Jurkat, Clone E6-1 (cell line): Measurements from ENCODE around the gene CCM2L. TPM values are rescaled to one million over a fixed set of nuclear protein-coding genes. Genes with fewer than 3 reads are reported as not detected.

ENCODE experiments used
- DNase-seq: peaks from one replicate; pipeline ENCODE4 v3.0.0-alpha.2; 2011; ENCODE audit warnings: low read depth, low spot score
- H3K4me3 ChIP-seq: 2 replicates; pipeline ENCODE4 v1.5.1; 2011; ENCODE audit warnings: mild to moderate bottlenecking, low read length, control low read depth, moderate library complexity
- polyA plus RNA-seq: library from polyadenylated mRNA; unstranded; fragments of >200 nt; gene quantifications from one replicate; pipeline ENCODE4 v1.2.1, GENCODE V29; 2012; ENCODE audit warnings: missing spikeins; ENCODE audit not compliant: insufficient read length, insufficient read depth

The CCM2L gene
- 1.9 TPM for polyA plus RNA-seq

DNA sequence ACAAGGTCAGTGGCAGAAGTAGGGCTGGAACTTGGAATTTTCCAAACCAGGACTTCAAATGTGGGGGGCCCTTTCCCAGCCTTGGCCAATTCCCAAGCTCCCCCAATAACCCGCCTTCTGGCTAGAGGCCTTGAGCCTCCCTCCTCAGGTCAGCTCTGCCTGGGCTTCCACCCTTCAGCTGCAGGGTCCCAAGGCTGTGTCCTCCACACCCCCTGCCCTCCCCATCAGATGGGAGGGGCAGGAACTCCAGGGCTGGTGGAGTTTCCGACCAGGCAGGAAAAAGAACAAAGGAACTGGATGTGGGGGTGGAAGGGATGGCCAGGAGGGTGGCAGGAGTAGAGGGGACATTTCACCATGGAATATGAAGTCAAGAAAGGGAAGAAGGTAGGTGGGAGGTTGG, at the start of gene CCM2L:
Gene CCM2L, plus strand, starts transcription at position 338 of the 400 bp plus-strand sequence. Its CDS starts 17 bp downstream, at position 355.
- no peak within 1 kb of the TSS for H3K4me3 ChIP-seq
- no peak for DNase-seq

DNA sequence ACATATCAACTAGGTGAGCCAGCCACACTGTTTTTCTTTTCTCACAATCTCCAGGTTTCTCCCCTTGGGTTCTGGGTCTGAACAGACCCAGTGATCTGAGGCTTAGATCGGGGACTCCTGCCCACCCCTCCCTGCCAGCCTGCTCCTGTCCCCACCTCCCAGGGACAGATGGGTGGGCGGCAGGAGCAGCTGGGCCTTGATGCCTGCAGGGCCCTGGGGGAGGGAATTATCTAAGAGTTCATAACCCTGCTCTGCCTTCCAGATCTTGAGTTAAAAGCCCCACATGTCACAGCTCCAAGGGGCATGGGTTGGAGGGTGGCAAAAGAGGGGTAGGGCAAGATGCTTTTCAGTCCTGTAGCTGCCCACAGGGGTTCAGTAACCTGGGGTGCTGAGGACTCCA, 47.5 kb upstream of the CCM2L start:
- H3K4me3 ChIP-seq, result no peak overlapping the region
- no peak for DNase-seq

- DNase-seq, result no peak
- H3K4me3 ChIP-seq, result no peak overlapping the region
Observed at GRCh38 chr20:31963889-31964288, 46.3 kb upstream of the CCM2L start.

DNA sequence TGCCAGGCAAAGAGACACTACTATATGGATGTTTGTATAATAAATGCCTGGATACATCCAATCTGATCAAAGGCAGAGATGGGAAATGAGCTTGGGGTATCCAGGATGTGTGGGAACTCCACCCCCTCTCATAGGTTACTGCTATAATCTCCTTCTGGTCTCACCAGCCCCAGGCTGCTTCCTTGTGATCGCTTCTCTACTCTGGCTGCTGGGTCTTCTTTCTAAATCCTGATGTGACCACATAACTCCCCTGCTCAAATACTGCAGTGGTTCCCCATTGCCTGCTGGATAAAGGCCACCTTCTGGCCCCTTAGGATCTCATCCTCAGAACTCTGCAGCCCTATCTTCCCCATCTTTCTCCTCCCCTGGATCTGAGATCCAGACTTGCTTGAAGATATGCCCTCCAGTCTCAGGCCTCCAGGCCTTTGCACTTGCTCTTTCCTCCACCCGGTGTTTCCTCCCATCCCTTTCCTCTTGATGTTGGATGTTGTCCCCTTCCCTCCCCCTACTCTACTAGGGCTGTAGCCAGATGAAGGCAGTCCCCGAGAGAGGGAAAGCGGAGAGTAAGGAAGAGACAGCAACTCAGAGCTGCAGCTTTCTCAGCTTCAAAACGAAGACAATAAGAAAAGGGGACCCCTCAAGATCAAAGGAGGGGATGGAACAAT, 43.1 kb upstream of the CCM2L start:
- no peak for DNase-seq
- H3K4me3 ChIP-seq, result peak overlapping the region; percentile 55

DNA sequence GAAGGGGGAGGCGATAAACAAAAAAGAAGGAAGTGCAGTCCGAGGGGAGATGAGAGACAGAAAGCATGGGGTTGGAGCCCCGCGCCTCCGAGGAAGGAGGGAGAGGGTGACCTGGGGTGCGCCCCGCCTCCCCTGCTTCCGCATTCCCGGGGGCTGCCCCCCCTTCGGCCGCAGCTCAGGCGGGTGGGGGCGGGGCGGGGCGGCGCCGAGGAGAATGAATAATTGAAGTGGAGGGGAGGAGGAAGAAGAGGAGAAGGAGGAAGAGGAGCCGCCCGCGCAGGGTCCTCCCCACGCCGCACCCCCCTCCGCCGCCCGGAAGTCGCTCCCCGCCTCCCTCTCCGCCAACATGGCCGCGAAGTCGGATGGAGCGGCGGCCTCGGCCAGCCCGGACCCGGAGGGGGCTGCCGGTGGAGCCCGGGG, 42.4 kb upstream of the CCM2L start, which contains the start of gene XKR7:
Gene XKR7, plus strand, starts transcription at position 322 of the 420 bp plus-strand sequence. Its CDS starts 25 bp downstream, at position 347.
- DNase-seq, result peak; percentile 44
- H3K4me3 ChIP-seq, result peak within 1 kb of the TSS; percentile 55

DNA sequence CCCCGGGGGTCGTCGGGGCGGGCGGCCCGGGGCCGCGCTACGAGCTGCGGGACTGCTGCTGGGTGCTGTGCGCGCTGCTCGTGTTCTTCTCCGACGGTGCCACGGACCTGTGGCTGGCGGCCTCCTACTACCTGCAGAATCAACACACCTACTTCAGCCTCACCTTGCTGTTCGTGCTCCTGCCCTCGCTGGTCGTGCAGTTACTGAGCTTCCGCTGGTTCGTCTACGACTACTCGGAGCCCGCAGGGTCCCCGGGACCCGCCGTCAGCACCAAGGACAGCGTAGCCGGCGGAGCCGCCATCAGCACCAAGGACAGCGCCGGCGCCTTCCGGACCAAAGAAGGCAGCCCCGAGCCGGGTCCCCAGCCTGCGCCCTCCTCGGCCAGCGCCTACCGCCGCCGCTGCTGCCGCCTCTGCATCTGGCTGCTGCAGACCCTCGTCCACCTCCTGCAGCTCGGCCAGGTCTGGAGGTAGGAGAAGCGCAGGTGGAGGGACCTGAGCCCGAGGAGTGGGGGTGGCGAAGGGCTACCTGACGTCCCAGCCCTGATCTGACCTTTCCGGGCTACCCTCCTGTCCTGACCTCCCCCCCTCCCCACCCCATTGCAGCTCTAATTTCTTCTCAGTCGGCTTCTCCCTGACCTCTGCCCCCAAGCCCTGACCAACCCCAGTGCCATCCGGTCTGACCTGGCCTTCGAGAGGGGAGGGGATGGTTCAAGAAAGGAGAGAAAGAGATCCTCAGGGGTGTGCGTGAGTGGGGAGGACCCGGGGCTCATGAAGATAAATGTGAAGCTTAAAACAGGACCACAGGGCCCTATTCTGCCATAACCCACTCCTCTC, 41.7 kb upstream of the CCM2L start:
- peak overlapping the region; percentile 55 for H3K4me3 ChIP-seq
- DNase-seq, result peak; percentile 73

- no peak overlapping the region for H3K4me3 ChIP-seq
- DNase-seq, result no peak
Observed at GRCh38 chr20:31969991-31970390, 40.2 kb upstream of the CCM2L start.

DNA sequence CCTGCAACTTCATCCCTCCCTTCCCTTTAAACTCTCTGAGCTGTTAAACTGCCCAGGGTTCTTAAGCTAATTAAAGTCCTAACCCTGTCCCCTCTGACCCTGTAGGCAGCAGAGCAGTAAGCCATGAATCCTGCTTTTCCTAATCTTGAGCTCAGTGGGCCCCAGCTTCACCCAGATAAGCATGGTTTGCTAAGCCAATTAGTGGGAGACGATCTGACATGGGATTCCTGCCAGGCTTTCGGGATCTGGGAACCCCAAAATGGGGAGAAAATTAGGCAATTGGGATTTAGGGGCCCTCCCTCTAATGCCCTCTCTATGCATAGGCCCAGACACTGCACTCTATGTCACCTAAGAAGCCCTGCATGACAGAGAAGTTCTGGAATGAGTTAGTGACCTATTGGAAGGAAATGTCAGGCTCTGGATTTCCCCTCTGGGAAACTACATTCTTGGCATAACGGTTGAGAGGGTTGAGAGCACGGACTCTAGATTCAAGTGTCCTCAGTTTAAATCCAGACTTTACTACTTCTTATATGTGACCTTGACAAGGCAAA, 37.7 kb upstream of the CCM2L start:
- DNase-seq, result no peak

GRCh38 chr20:31974296-31974695, 35.9 kb upstream of the CCM2L start:
- no peak for DNase-seq
- no peak overlapping the region for H3K4me3 ChIP-seq

More for the DNA sequence above, 37.7 kb upstream of the CCM2L start:
- no peak overlapping the region for H3K4me3 ChIP-seq

- no peak for DNase-seq
- H3K4me3 ChIP-seq, result no peak overlapping the region
Observed at GRCh38 chr20:31974951-31975487, 35.2 kb upstream of the CCM2L start.

DNA sequence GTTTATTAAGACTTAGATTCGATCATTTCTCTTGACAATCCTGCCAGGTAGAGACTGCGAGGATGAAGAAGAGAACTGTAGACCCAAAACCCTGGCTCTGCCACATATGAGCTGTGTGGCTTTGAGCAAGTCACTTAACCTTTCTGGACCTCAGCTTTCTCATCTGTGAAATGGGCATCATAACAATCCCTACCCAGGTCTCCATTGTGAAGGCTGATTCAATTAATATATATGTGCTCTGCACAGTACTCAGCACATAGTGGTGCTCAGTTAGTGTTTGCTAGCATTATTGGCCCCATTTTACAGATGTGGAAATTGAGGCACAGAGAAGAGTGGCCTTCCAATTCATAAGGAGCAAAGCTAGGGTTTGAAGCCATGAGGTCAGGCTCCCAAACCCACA, 34.4 kb upstream of the CCM2L start:
- no peak overlapping the region for H3K4me3 ChIP-seq
- no peak for DNase-seq

DNA sequence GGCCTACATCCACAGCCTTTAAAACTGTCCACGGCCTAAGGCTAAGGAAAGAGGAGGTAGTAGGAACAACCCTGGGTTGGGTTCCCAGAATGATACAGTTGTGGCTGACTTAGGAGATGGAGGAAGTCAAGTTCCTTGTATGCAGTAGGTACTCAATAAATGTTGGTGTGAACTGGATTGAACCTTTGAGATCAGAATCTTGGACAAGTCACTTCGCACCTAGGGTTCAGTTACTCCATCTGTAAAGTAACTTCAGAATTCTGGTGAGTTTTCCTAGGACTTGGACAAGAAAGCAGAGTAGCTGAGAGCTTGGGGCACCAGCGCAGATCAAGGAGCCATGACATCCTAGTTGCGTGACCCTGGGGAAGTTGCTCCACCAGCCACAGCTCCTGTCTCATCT, 33.2 kb upstream of the CCM2L start:
- no peak for DNase-seq
- no peak overlapping the region for H3K4me3 ChIP-seq

DNA sequence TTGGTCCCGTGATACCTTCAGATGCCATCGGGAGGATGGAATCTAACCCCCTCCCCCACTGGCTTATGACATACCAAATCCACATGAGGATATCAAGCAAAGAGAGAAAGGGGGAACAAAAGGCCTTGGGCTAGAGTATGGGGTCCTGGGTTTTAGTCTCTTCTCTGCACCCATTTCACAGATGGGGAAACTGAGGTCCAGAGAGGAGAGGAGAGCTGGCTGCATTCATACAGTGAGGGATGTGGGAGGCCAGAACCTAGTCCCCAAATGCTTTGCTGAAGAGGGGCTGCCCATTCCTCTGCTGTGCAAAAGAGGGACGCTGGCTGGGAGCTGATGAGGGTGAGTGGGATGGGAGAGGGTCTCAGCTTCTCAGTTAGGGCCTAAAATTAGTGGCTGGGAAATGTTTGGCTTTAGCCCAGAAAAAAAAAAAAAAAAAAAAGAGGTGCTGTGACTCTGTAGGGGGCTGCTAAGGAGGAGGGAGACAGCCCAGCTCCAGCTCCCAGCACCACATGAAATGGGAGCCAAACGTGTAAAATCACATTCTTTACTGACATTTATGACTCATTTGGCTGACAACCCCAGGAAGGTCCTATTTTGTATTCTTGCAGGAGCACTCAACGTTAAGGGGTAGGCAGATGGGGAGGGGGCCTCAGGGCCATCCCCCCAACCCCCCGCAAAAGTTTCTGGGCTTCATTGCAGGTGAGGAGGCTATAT, 30.4 kb upstream of the CCM2L start:
- no peak overlapping the region for H3K4me3 ChIP-seq
- no peak for DNase-seq

DNA sequence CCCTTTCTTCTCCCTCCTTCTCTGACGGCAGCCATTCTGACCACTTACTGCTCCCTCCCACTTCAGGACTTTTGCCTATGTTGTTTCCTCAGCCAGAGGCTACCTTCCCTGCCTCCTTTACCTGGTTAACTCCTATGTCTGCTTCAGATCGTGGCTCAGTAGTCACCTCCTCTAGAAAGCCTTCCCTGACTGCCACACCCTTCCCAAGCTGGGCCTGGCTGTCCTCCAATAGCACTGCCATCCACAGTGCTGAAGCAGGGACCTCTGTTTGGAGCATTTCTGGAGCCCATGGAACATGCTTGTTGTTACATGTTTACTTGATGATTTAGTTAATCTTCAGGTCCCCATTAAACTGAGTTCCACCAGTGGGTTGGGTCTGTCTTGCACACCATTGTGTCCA, 28.5 kb upstream of the CCM2L start:
- H3K4me3 ChIP-seq, result no peak overlapping the region
- no peak for DNase-seq

GRCh38 chr20:31984981-31985471, 25.2 kb upstream of the CCM2L start:
- H3K4me3 ChIP-seq, result no peak overlapping the region
- no peak for DNase-seq

DNA sequence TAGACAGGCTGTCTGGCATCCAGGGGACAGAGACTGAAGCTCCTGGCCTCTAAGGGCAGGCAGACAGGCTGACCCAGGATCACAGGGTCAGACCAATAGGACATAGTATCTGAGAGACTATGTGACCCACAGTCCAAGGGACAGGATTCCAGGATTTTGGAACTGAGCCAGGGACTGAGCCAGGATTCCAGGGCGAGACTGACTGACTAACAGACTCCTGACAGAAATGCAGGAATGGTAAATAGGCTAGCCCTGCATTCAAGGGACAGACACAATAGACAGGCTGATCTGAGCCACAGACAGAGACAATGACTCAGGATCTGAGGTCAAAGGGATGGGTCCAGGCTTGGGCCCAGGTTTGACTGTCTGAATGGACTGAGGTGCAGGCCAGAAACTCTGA, 22.5 kb upstream of the CCM2L start:
- DNase-seq, result no peak
- H3K4me3 ChIP-seq, result no peak overlapping the region

GRCh38 chr20:31988430-31989015, 21.7 kb upstream of the CCM2L start:
- DNase-seq, result no peak
- no peak overlapping the region for H3K4me3 ChIP-seq

DNA sequence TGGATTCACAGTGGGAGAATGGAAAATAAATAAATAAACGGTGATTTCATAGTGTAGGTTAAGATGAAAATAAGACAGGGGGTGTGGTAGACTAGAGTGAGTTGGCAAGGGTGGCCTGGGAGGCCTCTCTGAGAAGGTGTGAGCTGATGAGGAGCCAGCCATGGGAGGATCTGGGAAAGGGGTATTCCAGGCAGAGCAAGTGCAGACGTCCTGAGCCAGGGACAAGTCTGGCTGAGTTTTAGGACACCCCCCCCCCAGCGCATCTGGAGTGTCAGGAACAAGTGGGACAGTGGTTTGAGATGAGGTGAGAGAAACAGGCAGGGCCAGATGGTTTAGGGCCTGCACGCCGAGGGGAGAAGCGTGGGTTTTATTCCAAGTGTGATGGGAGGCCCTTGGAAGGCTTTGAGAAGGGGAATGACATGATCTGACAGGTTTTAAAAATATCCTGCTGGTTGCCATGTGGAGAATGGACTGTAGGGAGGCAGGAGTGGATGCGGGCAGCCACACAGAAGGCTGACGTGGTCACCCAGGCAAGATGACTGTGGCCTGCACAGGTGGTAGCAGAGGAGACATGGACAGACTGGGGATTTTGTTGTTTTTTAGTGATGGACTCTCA, 21.1 kb upstream of the CCM2L start:
- no peak overlapping the region for H3K4me3 ChIP-seq
- no peak for DNase-seq
